Dermis blood vessel endothelial cell (primary cell): ENCODE data around the gene CD19. TPM values are rescaled to one million over a fixed set of nuclear protein-coding genes. Genes with fewer than 3 reads are reported as not detected.
"Not testable (repeated sequence)": the region's sequence is repeated elsewhere in the genome, so short reads cannot be mapped to it uniquely, and the experiment has no call there.

Experiments
- DNase-seq: peaks from one replicate; pipeline ENCODE4 v3.0.0; 2010
- total RNA-seq: library from RNA; depleted of rRNA; stranded (reverse); fragments of >200 nt; gene quantifications from 2 replicates; pipeline ENCODE4 v1.2.3, GENCODE V29; 2014

Gene CD19
- total RNA-seq: not detected in 2 replicates

DNA sequence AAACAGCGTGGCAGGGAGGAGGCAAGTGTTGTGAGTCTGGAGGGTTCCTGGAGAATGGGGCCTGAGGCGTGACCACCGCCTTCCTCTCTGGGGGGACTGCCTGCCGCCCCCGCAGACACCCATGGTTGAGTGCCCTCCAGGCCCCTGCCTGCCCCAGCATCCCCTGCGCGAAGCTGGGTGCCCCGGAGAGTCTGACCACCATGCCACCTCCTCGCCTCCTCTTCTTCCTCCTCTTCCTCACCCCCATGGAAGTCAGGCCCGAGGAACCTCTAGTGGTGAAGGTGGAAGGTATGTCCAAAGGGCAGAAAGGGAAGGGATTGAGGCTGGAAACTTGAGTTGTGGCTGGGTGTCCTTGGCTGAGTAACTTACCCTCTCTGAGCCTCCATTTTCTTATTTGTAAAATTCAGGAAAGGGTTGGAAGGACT is at the start of gene CD19:
Gene CD19 (plus strand): TSS at position 171 of the 425 bp plus-strand sequence. CDS start 30 bp downstream, at position 201.
- no peak for DNase-seq

DNA sequence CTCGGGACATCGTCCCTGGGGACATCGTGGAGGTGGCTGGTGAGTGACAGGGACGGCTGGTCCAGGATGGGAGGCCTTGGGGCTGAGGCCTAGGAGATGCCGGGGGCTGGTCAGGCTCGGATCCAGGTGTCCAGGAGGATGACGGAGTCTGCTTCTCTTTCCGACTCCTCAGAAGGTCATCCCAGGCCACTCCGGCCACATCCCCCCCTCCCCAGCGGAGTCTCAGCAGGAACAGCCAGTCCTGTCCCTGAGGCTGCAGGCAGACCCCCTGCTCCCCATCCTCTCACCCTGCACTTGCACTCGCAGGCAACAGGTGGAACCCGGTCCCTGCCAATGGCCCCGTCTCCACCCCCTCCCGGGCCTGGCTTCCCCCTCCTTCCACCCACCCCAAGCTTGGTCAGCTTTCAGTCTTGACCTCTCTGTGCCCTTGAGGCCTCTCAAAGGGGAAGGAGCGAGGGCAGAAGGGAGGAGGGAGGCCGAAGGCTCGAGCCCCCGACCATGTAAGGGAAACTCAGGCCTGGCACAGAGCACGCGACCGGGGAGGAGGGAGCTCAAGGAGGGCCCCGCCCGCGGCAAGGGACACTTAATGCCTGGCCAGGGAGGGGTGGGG is 49.1 kb upstream of the CD19 start:
- no peak for DNase-seq

DNA sequence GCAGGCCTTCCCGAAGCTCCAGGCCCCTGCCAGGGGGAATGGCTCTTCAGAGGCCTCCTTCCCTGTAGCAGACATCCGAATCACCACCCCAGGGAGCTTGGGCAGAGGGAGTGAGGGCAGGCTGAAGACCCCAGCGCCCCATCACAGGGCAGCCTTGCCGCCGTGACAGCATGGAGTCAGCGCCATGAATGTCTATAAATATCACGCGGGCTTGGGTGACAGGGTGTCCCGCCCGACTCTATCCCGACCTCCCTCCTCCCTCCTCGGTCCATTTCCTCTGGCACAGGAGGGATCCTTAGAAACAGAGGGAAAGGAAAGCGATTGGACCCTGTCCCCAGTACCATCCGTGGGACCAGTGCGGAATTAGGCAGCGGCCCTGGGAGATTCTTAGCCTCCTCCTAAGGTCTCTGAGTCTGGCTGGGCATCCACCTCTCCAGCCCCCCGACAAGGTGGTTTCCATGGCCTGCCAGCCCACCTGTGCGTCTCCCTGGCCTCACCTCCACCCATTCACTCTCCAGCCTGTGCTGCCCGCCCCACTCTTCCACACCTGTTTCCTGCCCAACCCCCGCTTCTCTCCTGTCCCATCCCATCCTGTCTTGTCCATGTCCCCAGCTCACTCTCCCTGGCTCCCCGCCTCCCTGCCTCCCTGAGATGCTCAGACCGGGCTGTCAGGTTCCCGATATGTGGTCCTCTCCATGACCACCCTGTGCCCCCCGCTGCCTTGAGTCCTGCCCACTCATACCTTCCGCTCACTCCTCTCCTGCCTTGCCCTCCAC is 48.4 kb upstream of the CD19 start:
- no peak for DNase-seq

DNA sequence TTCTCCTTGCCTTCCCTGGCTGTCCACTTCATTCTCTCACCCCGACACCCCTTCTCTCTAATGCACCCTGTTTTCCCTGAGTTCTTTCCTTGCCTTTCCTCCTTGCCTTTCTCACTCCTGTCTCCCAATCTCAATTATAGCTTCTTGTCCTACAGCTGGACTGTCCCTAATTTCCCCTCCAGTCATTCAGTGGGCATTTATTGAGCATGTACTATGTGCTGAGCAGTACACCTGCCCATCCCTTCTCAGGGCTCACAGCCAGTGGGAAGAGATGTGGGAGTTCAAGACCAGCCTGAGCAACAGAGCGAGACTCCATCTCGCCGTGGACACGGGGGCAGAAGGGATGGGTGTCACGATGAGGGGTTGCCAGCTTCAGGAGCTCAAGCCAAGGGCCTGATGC is 47.7 kb upstream of the CD19 start:
- DNase-seq: no peak

DNA sequence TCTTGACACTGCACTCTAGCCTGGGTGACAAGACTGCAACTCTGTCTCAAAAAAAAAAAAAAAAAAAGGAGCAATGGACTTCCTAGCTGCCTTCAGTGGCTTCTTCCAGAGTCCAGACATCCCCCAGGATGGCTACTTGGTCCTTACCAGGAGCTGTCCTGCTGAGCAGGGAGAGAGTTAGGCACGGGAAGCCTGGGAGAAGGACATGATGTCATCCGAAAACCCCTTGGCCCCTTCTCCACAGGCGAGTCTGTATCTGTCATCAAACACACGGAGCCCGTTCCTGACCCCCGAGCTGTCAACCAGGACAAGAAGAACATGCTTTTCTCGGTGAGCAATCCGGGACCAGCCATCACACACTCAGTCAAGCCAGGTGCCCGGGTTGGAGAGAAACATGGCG is 44.8 kb upstream of the CD19 start:
- no peak for DNase-seq

DNA sequence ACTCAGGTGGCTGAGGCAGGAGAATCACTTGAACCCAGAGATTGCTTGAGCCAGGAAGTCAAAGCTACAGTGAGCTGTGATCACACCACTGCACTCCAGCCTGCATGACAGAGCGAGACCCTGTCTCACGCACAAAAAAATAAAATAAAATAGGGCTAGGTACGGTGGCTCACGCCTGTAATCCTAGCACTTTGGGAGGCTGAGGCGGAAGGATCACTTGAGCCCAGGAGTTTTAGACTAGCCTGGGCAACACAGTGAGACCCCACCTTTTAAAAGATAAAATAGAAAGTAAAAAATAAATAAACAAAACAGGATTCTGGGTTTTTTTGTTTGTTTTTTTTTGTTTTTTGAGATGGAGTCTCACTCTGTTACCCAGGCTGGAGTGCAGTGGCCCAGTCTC is 41.4 kb upstream of the CD19 start:
- not testable (repeated sequence) for DNase-seq

DNA sequence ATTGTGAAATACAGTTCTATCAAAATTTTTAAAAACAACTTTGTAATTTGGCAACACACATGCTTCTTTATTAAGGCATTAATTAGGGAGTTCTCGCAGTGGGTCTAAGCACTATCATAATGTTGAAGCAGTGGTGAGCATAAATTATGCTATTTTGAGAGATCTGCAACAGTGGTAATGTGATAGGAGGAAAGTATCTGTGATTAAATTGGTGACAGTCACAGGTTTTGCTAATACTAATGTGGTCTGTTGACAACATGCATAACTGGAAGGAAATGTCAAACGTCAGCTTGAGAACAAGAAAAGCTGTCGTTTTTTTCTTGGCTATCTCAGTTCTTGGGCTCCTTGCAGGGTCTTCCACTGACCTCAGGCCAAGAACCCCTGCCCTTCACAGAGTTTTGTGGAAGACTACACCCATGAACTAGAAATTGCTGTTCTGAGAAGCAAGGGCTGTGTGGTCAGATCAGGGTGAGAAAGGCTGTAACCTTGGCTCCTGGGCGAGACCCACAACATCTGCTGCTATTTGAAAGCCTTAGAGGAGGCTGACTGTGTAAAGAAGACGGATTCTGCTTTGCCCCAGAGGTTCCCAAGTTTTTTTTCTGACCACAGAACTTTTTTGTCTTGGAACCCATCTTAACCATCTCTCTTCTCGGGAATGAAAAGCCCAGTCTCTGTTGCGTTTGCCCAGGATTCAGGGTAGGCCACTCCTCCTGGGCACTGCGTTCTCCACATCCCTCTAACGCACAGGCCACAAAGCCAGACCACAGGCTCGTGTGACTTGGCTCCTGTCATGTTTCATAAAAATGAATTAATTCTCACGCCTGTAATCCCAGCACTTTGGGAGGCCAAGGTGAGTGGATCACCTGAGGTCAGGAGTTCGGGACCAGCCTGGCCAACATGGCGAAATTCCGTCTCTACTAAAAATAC is 39.5 kb upstream of the CD19 start:
- DNase-seq: no peak

DNA sequence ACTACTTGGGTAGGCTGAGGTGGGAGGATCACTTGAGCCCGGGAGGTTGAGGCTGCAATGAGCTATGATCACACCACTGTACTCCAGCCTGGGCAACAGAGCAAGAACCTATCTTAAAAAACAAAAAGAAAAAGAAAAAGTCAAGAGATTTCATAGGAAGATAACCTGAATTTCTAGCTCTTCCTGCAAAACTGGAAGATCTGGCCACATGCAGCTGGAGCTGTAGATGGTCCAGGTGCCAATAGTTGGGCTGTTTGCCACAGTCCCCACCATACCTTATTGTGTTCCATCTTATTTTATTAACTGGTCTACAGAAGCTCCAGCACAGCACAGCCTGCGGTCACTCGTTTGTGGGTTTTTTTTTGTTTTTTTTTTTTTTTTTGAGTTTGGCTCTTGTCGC is 38.5 kb upstream of the CD19 start:
- no peak for DNase-seq

DNA sequence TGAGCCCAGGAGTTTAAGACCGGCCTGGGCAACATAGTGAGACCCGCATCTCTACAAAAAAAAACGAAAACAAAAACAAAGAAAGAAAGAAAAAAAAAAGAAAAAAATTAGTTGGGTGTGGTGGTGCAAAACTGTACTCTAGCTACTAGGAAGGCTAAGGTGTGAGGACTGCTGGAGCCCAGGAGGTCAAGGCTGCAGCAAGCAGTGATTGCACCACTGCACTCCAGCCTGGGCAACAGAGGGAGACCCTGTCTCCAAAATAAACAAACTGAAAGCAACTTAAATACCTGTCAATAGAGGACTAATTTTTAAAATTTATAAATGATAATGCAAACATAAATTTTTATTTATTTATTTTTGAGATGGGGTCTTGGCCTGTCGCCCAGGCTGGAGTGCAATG is 36.2 kb upstream of the CD19 start:
- no peak for DNase-seq

DNA sequence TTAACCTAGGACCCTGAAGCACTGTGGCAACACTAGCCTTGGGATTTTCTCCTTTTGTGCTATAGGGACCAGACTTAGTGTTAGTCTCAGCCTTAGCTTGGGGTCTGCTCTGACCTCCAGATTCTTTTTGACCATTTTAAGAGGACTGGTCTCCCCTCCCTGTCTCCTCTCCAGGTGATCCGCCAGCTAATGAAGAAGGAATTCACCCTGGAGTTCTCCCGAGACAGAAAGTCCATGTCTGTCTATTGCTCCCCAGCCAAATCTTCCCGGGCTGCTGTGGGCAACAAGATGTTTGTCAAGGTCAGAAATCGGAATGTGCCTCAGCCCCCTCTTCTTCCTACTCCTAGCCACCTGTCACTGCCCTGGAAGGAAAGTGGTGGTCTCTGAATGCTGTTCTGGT is 33.9 kb upstream of the CD19 start:
- no peak for DNase-seq

DNA sequence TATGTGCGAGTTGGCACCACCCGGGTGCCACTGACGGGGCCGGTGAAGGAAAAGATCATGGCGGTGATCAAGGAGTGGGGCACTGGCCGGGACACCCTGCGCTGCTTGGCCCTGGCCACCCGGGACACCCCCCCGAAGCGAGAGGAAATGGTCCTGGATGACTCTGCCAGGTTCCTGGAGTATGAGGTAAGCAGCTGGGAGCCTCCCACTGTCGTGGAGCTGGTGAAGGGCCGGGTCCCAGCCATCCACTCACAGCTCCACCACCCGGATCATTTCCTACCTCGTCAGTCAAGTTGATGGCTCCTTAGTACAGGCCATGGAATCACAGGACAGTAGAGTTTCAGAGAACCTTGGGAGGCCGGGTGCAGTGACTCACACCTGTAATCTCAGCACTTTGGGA is 33.5 kb upstream of the CD19 start:
- DNase-seq: no peak

DNA sequence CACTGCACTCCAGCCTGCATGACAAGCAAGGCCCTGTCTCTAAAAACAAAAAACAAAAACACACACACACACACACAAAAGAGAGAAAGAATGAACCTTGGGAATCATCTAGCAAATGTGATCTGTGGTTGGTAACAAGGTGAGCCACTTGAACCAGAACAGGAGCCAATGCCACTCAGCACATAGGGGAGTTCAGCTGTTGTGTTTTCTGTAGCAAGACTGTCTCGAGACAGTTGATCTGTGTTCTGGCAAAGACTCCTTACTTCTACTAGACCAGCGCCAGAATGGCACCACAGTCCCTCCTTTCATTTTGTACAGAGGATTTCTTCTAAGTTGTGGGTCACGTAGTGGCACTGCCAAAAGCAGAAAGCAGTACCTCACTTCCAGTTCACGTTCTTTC is 32.8 kb upstream of the CD19 start:
- no peak for DNase-seq

DNA sequence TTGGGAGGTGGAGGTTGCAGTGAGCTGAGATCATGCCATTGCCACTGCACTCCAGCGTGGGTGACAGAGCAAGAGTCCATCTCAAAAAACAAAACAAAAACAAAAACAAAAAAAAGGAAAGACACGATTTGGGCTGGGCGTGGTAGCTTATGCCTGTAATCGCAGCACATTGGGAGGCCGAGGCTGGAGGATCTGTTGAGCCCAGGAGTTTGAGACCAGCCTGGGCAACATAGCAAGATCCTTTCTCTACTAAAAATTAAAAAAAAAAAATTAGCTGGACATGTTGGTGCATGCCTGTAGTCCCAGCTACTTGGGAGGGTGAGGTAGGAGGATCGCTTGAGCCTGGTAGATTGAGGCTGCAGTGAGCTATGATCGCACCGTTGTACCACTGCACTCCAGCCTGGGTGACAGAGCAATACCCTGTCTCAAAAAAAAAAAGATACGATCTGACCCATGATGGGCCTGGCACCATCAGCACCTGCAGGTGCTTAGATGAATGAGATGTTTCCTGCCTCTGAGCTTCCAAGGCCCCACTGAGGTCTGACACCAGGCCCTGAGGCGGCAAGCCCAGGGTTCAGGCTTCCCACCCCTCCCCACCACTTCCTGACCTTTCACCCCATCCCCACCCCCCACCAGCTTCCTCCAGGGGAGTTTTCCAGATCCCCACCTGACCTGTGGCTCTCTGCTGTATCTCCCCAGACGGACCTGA is 31.7 kb upstream of the CD19 start:
- no peak for DNase-seq

DNA sequence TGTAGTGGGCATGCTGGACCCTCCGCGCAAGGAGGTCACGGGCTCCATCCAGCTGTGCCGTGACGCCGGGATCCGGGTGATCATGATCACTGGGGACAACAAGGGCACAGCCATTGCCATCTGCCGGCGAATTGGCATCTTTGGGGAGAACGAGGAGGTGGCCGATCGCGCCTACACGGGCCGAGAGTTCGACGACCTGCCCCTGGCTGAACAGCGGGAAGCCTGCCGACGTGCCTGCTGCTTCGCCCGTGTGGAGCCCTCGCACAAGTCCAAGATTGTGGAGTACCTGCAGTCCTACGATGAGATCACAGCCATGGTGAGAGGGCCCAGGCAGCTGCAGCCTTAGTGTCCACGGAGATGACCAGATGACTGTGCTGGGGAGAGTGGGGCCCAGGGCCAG is 31.2 kb upstream of the CD19 start:
- no peak for DNase-seq

DNA sequence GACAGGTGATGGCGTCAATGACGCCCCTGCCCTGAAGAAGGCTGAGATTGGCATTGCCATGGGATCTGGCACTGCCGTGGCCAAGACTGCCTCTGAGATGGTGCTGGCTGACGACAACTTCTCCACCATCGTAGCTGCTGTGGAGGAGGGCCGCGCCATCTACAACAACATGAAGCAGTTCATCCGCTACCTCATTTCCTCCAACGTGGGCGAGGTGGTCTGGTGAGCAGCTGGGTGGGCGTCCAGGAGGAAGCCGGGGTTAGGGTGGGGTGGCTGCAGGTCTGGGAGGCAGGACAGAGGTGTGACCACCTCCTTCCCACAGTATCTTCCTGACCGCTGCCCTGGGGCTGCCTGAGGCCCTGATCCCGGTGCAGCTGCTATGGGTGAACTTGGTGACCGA is 29.9 kb upstream of the CD19 start:
- DNase-seq: no peak

DNA sequence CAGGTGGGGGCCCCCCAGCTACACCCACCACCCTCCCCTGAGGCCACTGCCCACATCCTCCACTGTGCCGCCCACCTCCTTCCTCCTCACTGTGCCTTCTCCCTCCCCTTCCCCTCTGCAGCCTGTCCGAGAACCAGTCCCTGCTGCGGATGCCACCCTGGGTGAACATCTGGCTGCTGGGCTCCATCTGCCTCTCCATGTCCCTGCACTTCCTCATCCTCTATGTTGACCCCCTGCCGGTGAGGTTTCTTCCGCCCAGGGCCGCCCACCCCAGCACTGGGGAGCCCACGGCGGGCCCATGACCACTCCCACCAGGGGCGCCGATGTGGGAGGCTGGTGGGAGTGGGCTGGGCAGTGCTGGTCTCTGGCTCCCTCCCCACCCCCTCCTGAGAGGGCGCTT is 28.9 kb upstream of the CD19 start:
- DNase-seq: no peak

DNA sequence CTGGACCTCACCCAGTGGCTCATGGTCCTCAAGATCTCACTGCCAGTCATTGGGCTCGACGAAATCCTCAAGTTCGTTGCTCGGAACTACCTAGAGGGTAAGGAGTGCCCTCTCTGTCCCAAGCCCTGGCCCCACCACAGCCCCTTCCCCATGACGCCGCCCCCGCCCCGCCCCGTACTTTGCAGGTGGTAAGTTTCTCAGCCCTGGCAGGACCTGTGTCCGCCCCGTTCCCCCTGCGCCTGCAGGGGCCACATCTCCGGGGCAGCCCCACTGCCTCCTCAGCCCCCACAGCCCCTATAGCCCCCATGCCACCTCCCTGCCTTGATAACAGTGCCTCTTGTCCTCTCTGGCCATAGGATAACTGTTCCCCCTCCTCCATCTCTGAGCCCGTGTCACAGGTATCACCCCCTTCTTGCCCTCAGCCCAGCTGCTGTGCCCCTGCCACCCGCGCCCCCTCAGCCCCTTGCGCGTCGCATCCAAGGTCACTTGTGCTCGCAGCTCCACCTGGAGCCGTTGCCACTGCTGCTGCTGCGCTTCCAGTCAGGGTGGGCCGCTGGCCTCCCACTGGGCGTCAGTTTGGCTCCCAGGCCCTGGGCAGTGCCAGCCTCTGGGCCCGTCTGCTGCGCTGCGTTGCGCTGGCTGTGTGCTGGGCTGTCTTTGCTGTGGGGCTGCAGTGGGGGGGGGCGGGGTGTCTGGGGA is 28.3 kb upstream of the CD19 start:
- DNase-seq: no peak

DNA sequence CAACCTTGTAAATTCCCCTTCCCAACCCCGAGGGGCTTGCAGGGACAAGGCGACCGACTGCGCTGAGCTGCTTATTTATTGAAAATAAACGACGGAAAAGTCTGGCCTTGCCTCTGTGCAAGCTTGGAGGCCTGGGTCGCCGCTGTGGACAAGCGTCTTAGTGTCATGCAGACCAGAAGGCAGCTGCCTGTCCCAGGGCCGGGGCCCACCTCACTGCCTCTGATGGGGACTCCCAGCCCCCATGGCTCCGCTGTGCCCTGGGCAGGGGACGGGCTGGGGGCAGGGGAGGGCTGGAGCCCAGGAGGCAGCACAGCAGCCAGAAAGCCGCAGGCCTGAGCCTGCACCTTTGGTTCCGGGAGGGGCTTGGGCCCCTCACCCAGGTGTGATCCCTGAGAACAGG is 27.4 kb upstream of the CD19 start:
- DNase-seq: no peak

DNA sequence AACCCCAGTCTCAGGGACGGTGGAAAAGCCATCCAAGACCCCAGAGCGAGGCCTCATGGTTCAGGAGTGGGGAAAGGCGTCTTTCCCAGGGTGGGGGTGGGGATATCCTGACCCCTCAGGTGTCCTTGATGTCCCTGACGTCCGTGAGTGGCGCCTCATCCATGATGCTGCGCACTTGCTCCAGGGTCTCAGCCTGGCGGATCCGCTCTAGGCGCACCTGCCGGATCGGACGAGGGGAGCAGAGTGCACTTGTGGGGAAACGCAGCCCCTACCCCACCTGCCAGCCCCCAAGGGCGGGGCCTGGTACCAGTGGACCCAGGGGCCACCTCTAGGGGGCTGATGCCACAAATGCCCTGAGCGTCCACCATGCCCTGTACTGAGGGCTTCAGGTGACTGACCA is 26.9 kb upstream of the CD19 start:
- DNase-seq: no peak

DNA sequence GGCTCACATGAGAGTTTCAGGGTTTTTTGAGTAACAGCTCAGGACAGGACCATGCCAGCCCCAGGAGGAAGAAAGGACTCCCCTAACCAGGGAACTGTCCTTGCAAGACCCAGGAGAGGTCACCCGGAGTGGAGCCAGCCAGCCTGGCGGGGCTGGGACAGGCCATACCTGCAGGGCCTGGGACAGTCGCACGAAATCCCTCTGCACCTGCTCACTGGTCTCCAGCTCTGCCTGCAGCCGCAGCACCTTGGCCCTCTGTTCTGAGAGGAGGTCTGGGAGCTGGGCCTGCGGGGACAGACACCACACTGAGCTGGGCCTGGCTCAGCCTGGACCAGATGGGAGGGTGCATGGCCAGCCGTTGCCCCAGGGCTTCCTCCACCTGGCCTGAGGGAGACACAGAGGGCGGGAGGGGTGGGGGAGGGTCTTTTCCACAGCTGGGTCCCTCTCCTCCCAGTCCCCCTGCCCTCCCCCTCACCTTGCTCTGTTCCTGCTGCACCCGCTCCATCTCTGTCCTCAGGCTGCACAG is 26.5 kb upstream of the CD19 start:
- no peak for DNase-seq

DNA sequence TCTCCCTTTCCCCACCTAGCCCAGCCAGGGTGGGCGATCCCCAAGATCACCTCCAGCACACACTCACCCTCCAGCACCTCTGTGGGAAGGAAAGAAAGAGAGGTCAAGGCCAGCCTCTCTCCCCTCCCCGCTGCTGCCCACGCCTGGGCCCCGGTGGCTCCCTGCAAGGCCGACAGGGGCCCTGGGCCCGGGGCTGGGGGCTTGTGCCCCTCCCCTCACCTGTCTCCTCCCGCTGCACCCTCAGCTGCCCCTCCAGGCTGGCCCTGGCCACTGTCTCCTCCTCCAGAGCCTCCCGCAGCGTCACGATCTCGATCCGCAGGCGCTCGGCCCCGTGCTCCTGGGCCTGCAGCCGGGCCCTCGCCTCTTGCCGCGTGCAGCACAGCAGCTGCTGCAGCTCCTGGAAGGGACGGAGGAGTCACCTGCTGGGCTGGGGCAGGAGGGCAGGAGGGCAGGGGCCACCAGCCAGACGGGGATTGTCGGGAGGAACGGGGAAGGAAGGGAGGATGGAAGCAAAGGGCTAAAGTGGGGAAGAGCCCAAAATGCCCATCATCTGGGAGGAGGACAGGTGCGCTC is 25.9 kb upstream of the CD19 start:
- DNase-seq: no peak
